Heart right ventricle (tissue), 16 donors: ENCODE measurements around the gene OR52D1. TPM values are rescaled to one million over a fixed set of nuclear protein-coding genes. Genes with fewer than 3 reads are reported as not detected.

ENCODE experiments used
- ATAC-seq, 8 donors: fragments of 200-7000 bp; cut with Tn5 transposase; one replicate each; pipeline ENCODE4 v1.9.1; 2020; ENCODE audit warnings: mild to moderate bottlenecking in 8 of 8, moderate library complexity in 8 of 8, moderate number of reproducible peaks in 1 of 8
- DNase-seq, 2 donors: peaks; one replicate each; pipeline ENCODE4 v3.0.0-alpha.2; 2020
- H3K27ac ChIP-seq, 10 donors: fragments of 200-600 bp; sonication (generic) in 2 of 10; one replicate each; pipeline versions ENCODE4 v1.5.0 to v1.8.0; 2020 to 2022; ENCODE audit warnings: mild to moderate bottlenecking in 3 of 10
- H3K27me3 ChIP-seq, 7 donors: fragments of 200-600 bp; one replicate each; pipeline ENCODE4 v1.8.0; 2021 to 2022; ENCODE audit warnings: mild to moderate bottlenecking in 2 of 7
- H3K36me3 ChIP-seq, 9 donors: fragments of 200-600 bp; sonication (generic) in 1 of 9; one replicate each; pipeline versions ENCODE4 v1.5.0 to v1.8.0; 2020 to 2022; ENCODE audit warnings: mild to moderate bottlenecking in 2 of 9
- H3K4me1 ChIP-seq, 9 donors: fragments of 200-600 bp; sonication (generic) in 1 of 9; one replicate each; pipeline versions ENCODE4 v1.5.0 to v1.8.0; 2020 to 2022; ENCODE audit warnings: mild to moderate bottlenecking in 4 of 9
- H3K4me3 ChIP-seq, 10 donors: fragments of 200-600 bp; sonication (generic) in 2 of 10; one replicate each; pipeline versions ENCODE4 v1.5.0 to v1.8.0; 2020 to 2022; ENCODE audit warnings: mild to moderate bottlenecking in 7 of 10, moderate library complexity in 2 of 10
- H3K9me3 ChIP-seq, 11 donors: fragments of 200-600 bp in 10 of 11; sonication (generic) in 2 of 11; one replicate each; pipeline versions ENCODE4 v1.5.0 to v1.8.0; 2013 to 2022; ENCODE audit warnings: mild to moderate bottlenecking in 2 of 11, control low read depth in 1 of 11, moderate library complexity in 1 of 11
- CTCF ChIP-seq, 9 donors: fragments of 200-600 bp; sonication (generic) in 2 of 9; IDR thresholded peaks; one replicate each; pipeline versions ENCODE4 v1.5.0 to v1.8.0; 2021 to 2022; ENCODE audit warnings: antibody characterized with exemption in 9 of 9, mild to moderate bottlenecking in 5 of 9, moderate library complexity in 1 of 9
- WGBS, 2 donors: extraction: QIAGEN DNeasy Blood & Tissue Kit; methylation state at CpG; one replicate each; pipeline ENCODE4 v1.1.7; 2013; ENCODE audit warnings: inconsistent platforms in 1 of 2; 5-methylcytosine and 5-hydroxymethylcytosine counted together
- intact Hi-C, 10 donors: fragments of 100-400 bp; cut with DNase I; formaldehyde crosslinking; loops; one replicate each; pipeline versions ENCODE4 v1.11.1 to v1.14.2; 2022
- polyA plus RNA-seq, 2 donors: library from polyadenylated mRNA; stranded (reverse); fragments of 200-250 nt; gene quantifications; one replicate each; pipeline ENCODE4 v1.2.3, GENCODE V29; 2013
- total RNA-seq, 10 donors: library from RNA; stranded (reverse); fragmentation: NEBNext Ultra II Directional in 3 of 10; extraction: Animal tissue kit (Norgen Biotek cat#: 25700) in 3 of 10; gene quantifications; one replicate each; pipeline versions ENCODE4 v1.2.1 to v1.2.4, GENCODE V29; 2021 to 2023
- donor health status: Arrhythmogenic right ventricular cardiomyopathy.
- donor health status: ischemic (EF 13 %, LVEDD 7.1; RV severe dilation, severe dysfunction).
- donor health status: healthy with polysubstance abuse.
- donor health status: DM: no; HTN: yes; CAD: no.
- donor health status: DM: no; HTN: no; CAD: no.
- donor health status: ischemic (EF 25% LVEDD 6.9; RV normal size, moderate dysfunction).
- donor health status: ischemic (EF 25% LVEDD 5.7; RV mildly dilated, moderate dysfunction).
- donor health status: healthy.
- donor health status: DM: yes; HTN: yes; CAD: no.
- donor health status: Ischemic cardiomyopathy.
- donor health status: ischemic (EF 35%, LVEDD 5.7; RV mildly dilated, moderate dysfunction).
- donor health status: nonischemic (EF 11% LVEDD 7.7; RV severe dilation, severe dysfunction).
- donor health status: DM: yes; HTN: yes; CAD: no.
- donor health status: PGD.
- donor health status: ischemic (EF 29% LVEDD 5.4; RV normal size, mild dysfunction).
- donor health status: nonischemic (EF 23%, LVEDD 6.1; RV moderate dilation, normal function).

OR52D1 gene
- total and polyA plus RNA-seq, 12 donors, result not detected

- H3K27me3 ChIP-seq, result no peaks in the 10 kb centered on the region
- H3K36me3 ChIP-seq, result no peaks in the 10 kb centered on the region
- ATAC-seq (no peak), DNase-seq (no peak)
- TF ChIP-seq CTCF (IDR thresholded peaks at IDR 0.05), result no peak
- no peaks in the 10 kb centered on the region for H3K9me3 ChIP-seq
- 83 to 89% methylated on average over 9 of the region's 9 CpGs for WGBS, 2 donors
- no peak overlapping the region for H3K27ac ChIP-seq
- H3K4me3 ChIP-seq, result no peak overlapping the region
- H3K4me1 ChIP-seq, result no peaks in the 10 kb centered on the region
- intact Hi-C loops, result no loop called here
These were observed 17.0 kb downstream of the OR52D1 start for GRCh38 chr11:5505363-5506048.

- H3K27ac ChIP-seq, result no peak overlapping the region
- intact Hi-C loops, result no loop called here
- TF ChIP-seq CTCF (IDR thresholded peaks at IDR 0.05), result no peak
- ATAC-seq (no peak), DNase-seq (no peak)
- no peaks in the 10 kb centered on the region for H3K9me3 ChIP-seq
- whole genome bisulfite sequencing, 2 donors, result 84 to 91% methylated on average over 9 of the region's 9 CpGs
- no peaks in the 10 kb centered on the region for H3K36me3 ChIP-seq
- no peaks in the 10 kb centered on the region for H3K27me3 ChIP-seq
- no peak overlapping the region for H3K4me3 ChIP-seq
- no peaks in the 10 kb centered on the region for H3K4me1 ChIP-seq
These were observed 18.9 kb downstream of the OR52D1 start for GRCh38 chr11:5507177-5507932.

- 52 to 55% methylated on average over 6 of the region's 6 CpGs for WGBS, 2 donors
- ATAC-seq, result no peak
- intact Hi-C loops, result no loop called here
These were observed 19.4 kb downstream of the OR52D1 start for GRCh38 chr11:5507933-5508305.

GRCh38 chr11:5508605-5509004 lies 20.1 kb downstream of the OR52D1 start:
- Histone ChIP-seq H3K27me3 (no peaks in the 10 kb centered on the region), H3K9me3 (no peaks in the 10 kb centered on the region), H3K4me3 (no peak overlapping the region), H3K36me3 (no peaks in the 10 kb centered on the region), H3K27ac (no peak overlapping the region), H3K4me1 (no peaks in the 10 kb centered on the region)
- DNase-seq (no peak), ATAC-seq (no peak)
- TF ChIP-seq CTCF (IDR thresholded peaks at IDR 0.05), result no peak
- intact Hi-C loops, result no loop called here
- 95% methylated on average over 8 of the region's 8 CpGs for WGBS, 2 donors

More at GRCh38 chr11:5507933-5508305, 19.4 kb downstream of the OR52D1 start:
- DNase-seq, result no peak
- no peak overlapping the region for H3K27ac ChIP-seq
- no peaks in the 10 kb centered on the region for H3K9me3 ChIP-seq
- no peaks in the 10 kb centered on the region for H3K4me1 ChIP-seq
- TF ChIP-seq CTCF (IDR thresholded peaks at IDR 0.05), result no peak
- H3K4me3 ChIP-seq, result no peak overlapping the region
- H3K36me3 ChIP-seq, result no peaks in the 10 kb centered on the region
- no peaks in the 10 kb centered on the region for H3K27me3 ChIP-seq
